DMS53 treated with DMSO at 0.1 percent for 48 hours (cell line): ENCODE measurements around the gene GLIS2.

Experiments used
- DNase-seq: peaks from one replicate; lab custom pipeline; 2025; ENCODE audit not compliant: unreplicated experiment; lab: John Stamatoyannopoulos, UW

GLIS2 gene

DNA sequence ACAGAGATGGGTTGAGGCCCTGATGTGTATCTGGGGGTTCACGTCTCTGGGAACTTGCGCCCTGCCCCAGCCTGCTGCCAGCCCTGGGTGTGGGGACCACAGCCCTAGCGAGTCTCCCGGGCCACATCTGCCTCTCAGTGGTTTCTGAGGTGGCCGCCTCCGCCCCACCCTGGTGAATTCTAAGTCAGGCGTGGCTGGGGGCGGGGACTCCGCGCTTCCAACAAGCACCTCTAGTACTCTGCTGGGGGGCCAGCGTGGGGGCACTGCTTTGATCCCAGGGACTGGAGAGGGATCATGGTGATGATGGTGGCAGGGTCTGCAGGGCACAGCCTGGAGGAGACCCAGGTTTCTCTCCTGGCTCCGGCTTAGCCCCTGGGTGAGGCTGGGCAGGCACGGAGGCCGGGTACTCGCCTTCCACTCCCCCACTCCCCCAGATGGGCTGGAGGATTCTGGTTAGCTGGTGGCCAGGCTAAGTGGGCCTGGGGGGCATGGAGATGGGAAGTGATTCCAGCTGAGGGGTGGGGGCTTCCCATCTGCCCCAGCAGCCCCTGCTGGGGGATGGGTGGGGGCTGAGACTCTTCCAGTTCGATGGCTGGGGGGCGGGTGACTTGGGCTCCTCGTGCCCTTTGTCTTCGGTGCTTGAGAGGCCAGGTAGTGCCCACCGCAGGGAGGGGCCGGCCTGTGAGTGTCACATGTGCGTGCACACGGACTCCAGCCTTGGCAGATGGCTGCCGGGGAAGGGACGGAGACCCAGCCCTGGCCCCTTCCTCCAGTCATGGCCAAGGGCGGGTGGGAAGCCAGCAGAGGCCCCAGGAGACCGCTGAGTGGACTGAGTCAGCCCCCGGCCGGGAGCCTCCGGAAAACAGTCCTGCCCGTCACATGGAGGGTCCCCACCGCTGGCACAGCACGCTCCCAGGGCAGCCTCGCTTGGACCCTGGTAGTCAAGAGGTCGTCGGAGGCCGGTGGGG lies 3.9 kb downstream of the GLIS2 start:
- no peak for DNase-seq

DNA sequence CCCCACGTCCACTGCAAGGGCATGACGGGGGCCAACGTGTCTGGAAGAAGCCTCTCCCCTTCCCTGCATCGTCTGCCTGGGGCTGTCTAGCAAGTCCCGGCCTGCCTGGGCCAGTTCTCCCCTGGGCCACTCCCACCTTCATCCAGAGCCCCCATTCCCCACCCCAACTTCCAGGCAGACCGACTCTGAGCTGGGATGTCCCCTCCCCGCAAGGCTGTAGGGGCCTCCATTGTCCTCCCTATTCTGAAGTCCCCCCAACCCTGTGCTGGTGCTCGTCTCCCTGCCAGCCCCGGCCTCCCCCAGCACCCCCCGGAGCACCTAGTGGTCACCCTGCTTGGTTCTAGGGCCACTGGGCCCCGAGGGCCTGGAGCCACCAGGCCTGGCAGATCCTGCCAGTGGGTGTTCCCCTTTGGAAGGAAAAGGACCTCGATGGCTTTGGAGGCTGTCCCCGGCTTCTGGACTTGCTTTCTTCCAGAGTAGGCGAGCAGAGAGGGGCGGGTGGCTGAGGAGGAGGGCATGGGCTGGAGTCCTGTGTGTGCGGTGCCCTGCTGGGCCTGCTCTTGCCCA lies 4.8 kb downstream of the GLIS2 start:
- no peak for DNase-seq

DNA sequence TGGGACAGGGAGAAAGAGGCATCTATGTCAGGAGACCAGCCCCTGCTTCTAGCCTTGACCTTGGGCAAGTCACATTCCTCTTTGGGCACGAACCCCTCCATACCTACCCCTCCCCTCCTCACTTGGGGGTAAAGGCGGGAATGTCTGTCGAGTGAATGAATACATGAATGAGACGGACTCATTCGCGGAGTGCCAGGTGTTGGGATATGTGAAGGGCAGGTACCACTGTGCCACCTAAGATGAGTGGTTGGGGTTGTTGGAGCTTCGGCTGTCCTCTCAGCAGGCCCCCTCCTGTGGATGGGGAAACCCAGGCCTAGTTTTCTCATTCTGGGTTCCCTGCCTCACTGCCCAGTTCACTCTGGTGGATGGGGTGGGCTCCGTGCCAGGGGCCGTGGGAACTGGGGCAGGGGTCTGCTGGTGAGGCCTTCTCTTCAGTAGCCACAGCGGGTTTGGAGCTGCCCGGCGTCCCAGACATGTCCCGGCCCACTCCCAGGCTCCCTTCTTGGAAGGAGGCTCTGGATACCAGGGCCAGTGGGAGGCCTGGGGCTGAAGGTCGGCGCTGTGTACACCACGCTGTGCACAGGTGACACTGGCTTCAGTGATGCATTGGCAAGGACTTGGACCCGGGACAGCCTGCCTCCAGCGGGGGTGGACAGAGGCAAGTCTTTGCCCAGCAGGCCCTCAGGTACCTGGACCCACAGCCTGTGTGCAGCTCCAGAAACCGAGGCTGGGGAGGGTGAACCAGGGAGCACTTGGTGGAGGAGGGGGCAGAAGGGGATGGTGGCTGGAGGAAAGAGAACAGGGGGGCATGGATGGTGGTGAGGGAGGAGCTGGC lies 5.6 kb downstream of the GLIS2 start:
- DNase-seq = no peak

DNA sequence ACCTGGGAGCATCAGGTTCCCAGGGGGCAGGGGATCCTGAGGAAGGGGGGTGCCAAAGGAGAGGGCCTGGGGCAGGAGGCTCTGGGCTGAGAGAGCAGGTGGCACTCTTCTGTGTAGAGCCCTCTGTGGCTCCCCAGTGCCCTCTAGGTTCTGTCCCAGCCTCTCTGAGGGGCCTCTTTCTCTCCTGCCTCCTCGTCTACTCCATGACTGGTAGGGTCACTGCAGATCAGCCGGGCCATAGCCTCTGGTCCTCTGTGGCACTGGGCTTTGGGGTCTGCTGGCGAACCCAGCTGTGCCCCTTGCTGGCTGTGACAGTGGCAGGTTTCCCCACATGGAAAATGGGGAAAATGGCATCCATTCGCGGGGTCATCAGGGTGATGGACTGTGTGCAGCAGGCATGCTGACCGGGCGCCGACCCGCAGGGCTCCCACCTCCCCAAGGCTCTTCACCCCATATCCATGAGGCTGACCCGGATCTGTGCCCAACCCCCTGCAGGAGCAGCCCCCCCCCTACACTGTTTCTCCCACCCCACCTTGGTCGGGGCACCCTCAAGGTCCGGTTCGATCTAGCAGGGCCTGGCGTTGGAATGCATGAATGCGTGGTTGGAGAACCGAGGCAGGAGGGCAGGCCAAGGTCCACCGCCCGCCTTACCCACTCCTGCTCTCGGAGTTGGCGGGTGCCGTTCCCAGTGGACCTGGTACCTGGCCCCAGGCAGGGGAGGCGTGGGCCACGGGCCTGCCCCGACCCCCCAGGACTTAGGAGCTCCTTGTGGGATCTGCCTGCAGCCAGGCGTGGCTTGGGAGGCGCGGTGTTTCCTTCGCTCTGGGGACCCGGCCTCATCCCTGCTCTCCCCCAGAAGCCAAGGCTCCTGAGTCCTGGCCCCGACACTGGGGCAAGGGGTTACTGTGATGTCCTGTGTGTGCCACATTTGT lies 6.5 kb downstream of the GLIS2 start:
- no peak for DNase-seq

DNA sequence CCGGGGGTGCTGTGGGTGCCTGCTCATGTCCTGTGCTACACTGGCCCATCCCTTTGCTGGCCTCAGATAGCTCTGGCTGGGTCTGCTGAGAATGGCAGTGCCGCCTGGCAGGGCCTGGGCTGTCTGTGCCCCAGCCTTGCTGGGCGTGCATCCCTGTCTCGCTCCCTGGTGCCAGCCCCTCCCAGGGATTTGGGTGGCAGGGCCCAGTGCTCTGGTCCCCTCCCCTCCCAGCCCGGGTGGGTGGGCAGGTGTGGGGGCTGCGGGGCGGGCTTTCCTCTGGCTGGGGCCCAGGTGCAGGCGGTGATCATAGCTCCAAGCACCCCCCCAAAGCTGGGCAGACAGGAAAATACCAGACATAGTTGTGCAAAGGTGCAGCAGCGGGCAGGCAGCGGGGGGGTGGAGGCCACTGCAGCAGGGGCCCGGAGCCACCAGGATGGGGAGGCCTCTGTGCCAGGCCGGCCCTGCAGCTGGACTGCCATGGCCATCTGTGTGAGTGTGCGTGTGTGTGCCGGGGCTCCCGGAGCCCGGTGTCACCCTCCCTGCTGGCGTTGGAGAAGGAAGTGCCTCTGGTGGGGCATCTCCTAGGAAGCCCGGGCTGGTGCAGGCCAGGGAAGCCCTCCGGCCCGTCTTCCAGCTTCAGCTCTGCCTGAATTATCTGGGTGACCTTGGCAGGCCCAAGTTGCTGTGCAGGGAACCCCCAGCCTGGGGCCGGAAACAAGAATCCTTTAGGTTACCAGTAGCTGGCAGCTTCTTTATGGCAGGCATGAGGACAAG lies 7.4 kb downstream of the GLIS2 start:
- no peak for DNase-seq

DNA sequence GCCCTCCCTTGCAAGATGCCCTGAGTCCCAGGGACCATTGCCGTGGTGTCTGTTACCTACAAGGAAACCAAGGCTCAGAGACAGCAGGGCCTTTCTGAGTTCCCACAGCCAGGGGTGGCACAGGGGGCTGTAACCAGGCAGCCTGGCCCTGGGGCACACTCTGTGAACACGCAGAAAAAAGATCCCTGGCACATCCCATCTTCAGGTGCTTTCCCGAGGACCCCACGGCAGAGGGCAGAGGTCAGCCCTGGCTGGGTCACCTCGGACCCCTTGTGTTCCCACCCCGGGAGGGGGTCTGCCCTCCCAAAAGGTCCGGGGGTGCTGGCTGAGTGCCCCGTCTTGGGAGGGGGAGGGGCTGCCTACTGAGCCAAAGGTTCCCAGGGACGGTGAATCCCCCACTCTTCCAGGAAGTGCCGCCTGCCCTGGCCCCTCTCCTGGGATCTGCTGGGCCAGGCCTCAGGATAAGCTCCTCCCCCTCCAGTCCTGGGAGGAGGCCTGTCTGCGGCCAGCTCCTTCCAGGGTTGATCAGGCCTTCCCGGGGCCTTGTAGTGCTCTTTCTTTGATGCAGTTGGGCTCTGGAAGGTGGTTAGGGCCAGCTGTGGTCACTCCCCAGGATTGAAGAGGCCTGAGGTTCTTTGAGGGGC lies 8.1 kb downstream of the GLIS2 start:
- DNase-seq = no peak

DNA sequence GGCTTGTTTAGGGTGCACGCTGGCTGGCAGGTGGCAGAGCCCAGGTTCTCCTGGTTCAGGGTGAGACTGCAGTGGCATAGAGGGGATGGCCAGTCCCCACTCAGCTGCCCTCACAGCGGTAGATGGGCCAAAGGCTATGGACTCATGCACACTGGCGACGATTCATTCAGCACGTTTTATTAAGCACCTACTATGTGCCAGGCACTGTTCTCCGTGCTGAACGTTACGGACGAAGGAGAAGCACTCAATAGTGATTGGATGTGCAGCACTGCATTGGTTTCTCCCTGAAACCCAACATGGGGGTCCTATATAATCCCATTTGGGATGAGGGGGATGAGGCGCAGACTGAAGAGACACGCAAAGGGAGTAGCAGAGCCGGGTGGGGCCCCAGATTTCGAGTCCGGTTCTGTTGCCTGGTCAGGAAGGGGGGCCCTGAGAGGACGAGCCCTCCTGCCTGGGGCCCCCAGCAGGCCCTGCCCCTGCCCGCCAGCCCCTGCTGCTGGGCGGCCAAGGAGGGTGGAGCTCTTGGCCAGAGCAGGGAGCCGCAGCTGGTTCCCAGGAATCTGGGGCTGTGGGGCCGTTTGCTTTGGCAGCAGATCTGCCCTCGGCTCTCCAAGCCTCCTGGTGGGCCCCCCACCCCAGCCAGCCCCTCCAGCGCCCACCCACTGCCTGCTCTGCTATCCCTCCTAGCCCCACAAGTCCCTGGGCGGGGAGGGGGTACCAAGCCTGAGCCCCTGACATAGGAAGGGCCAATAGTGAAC lies 8.8 kb downstream of the GLIS2 start:
- no peak for DNase-seq

DNA sequence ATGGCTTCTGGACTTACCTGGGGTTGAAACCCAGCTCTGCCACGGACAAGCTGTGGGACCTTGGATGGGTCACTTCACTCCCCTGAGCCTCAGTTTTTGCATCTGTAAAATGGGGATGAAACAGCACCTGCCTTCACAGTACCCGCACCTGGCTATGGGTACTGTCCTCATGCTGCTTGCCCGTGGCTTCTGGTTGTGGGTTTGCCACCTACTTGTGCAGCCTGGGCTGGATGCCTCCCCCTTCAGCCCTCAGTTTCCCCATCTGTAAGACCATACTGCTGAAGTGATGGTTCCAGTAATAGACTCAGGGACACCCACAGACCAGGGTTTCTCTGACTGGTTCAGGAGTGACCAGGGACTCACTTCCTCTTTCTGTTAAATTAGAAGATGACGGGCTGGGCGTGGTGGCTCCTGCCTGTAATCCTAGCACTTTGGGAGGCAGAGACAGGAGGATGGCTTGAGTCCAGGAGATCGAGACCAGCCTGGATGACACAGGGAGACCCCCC lies 9.4 kb downstream of the GLIS2 start:
- no peak for DNase-seq

DNA sequence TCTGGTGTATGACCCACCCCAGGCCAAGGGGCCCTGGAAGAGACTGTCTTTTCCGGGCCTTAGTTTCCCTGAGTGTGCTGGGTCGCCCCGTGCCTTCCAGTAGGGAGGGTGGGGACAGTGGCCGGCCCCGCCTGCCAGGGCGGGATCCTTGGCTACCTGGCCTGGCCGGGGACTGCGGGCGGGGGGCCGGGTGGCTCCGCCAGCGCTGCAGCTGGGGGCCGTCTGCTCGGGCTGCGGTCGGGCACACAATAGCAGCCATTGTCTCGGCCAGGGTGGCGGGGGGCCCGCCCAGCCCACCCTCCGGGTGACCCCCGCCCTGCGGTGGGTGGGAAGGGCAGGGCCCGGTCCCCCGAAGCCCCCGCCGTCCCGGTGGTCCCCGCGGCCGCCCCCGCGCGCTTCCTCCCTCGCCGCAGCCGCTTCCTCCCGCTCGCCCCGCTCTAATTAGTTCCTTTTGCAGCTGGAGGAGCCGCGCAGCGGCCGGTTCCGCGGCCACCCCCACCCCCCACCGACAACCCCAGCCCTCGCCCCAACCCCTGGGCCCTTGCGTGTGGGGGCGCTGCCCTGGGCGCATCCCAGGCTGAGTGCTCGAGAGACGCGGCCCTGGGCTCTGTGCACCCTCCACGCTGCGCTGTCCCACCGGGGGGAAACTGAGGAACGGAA lies 11.6 kb downstream of the GLIS2 start:
- no peak for DNase-seq

DNA sequence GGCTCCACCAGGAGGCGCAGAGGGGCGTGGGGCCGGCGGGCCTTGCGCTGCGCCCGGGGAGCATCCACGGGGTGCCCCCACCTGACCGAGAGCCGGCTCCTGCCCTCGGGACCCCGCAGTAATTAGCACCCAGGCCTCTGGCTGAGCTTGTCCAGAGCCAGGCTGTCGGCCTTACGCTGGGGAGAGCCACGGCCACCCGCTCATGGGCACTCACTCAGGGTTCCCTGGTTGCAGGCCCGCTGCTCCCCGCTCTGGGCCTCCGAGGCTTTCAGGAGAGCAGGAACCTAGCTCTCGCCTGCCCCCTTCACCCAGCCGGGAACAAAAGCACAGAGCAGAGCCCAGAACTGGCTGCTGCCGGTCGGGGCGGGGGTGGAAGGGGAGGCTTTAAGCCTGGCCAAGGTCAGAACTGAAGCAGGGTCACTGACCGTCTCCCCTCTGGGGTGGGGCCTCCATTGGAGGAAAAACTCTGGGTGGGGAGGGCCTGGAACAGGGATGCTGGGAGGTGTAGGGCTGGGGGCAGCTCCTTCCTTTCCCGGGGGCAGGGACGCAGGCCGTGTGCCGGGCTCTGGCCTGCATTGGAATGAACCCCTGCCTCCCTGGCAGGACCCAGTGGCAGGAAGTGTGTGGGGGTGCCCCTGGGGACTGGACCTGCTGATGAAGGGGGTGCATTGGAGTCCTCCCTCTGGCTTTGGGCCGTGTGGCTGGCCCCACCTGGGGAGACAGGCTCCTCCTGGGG lies 12.3 kb downstream of the GLIS2 start:
- peak; percentile 5 for DNase-seq

DNA sequence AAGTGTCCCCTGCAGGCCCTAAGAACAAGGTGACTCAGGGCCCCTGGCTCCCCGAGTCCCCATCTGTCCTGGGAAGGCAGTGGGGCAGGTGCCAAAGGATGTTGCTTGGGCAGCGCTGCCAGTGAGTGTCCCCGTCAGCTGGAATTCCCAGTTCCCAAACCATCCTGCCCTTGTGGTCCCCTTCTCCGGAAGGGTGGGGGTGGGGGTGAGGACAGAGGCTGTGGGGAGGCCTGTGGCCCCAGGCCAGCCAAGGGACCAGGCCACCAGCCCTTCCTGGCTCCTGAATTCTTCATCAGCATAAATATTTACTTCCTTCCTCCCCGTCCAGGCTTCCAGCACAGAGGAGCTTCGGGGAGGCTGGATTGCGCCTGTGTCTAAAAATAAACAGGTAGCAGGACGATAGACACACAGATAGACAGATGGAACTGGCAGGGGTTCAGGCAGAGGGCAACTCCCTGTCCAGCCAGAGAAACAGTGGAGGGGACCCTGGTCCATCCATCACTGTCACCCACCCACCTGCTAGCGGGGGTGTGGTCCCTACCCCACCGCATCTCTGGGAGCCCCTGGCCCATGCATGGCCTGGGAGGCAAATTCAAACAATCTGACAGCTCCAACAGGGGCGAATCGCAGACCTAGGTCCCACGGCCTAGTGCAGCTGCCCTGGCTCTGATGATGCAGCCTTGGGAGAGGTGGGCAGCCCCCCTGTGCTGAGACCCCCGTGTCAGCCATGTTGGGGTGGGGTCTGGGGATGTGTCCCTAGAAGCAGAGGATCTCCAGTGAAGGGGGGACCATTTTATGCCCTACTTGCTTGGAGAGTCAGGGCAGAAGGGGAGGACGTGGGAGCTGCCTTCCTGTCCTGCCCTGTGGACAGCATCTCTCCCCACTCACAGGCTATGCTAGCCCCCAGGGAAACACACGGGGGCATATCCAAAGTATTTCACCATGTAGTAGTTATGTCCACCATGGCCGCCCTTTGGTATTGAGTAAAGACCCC lies 13.2 kb downstream of the GLIS2 start:
- DNase-seq = peak; percentile 30

DNA sequence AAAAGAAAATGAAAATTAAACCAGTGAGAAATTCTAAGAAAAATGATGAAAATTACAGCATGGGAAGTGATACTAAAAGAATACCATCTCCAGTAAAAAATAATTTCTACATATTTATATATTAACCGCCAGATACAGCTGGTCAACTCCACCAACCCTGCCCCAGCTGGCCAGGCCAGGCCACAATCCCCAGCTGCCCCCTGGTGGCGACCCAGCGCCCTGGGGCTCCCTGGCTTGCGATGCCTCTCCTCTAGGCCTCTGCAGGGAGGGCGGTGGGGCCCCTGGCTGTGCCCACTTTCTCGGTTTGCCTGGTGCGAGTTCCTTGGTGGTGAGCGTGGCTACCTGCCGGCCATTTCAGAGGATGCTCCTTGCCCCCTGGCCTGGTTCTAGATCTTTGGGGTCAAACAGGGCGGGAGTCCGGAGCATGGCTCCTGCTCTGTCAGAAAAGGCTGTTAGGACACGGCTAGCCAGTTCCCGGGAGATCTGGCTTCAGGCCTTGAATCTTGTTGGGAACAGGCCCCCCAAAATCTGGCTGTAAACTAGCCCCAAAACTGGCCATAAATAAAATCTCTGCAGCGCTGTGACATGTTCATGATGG lies 14.5 kb downstream of the GLIS2 start:
- no peak for DNase-seq

DNA sequence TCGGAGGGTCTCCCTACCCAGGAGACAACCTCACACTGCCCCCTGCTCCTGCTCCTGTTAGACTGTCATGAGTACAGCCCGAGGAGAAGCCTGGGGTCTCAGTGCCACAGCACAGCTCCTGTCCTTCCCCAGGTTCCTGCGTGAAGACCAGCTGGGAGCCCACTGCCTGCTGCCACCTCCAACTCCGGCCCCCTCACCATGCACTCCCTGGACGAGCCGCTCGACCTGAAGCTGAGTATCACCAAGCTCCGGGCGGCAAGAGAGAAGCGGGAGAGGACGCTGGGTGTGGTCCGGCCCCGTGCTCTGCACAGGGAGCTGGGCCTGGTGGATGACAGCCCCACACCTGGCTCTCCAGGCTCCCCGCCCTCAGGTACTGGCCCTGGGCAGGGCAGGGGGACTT lies 16.2 kb downstream of the GLIS2 start:
- DNase-seq = no peak

DNA sequence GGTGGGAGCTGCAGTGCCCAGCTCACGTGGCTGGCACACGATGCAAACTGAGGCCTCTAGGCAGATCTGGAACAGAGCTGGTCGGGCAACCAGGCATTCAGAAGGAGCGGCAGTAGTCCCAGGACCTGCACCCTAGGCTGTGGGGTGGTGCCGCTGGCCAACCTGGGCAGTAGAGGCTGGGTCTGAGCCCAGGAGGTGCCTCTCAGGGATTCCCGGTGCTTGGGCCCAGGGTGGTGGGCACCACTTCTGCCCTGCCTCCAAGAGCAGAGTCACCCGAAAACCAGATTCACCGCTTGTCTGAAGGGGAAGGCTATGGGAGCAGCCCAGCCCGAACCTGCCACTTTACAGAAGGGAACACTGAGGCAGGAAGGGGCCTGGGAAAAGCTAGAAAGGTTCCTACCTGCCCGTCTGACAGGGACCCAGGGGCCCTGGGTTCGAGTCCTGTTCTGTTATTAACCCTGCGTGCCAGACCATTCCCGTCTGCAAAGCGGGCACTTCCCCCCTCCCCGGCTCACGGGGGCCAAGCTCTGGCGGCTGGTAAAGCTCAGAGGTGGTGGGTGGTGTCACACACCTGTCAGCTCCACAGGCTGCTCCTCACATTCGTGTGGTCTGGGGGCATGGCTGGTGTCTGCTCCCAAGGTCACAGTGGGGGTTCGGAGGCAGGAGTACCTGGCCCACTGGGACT lies 16.9 kb downstream of the GLIS2 start:
- DNase-seq = no peak

DNA sequence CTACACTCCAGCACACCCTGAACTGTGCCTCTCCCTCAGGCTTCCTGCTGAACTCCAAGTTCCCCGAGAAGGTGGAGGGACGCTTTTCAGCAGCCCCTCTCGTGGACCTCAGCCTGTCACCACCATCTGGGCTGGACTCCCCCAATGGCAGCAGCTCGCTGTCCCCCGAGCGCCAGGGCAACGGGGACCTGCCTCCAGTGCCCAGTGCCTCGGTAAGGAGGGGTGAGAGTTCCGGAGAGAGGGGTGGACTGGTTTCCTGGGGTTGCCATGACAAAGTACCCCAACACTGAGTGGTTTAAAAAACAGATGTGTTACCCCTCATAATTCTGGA lies 17.4 kb downstream of the GLIS2 start:
- DNase-seq = no peak
